Tibial artery (tissue), 4 donors: ENCODE measurements around the gene OGFOD2.
A peak's percentile ranks its signal among the peaks of the same experiment; 100 is the strongest.

Source experiments
- DNase-seq, 2 donors: peaks; one replicate each; pipeline ENCODE4 v3.0.0-alpha.2; 2019
- H3K27ac ChIP-seq, 2 donors: fragments of 200-600 bp; sonication (generic) in 1 of 2; 1 replicate in 1 of 2; 2 replicates in 1 of 2; pipeline ENCODE4 v1.5.1; 2018 to 2019; ENCODE audit warnings: mild to moderate bottlenecking in 1 of 2
- H3K27me3 ChIP-seq, 2 donors: fragments of 200-600 bp; sonication (generic) in 1 of 2; one replicate each; pipeline versions ENCODE4 v1.5.1 to v1.6.0; 2016 to 2019
- H3K36me3 ChIP-seq, 3 donors: fragments of 200-600 bp; sonication (generic) in 2 of 3; one replicate each; pipeline ENCODE4 v1.5.1; 2016 to 2019; ENCODE audit warnings: mild to moderate bottlenecking in 2 of 3
- H3K4me1 ChIP-seq, 4 donors: fragments of 200-600 bp; sonication (generic) in 2 of 4; 1 replicate in 3 of 4; 2 replicates in 1 of 4; pipeline ENCODE4 v1.5.1; 2016 to 2019
- H3K4me3 ChIP-seq, 2 donors: fragments of 200-600 bp; sonication (generic) in 1 of 2; 1 replicate in 1 of 2; 2 replicates in 1 of 2; pipeline ENCODE4 v1.5.1; 2018 to 2019; ENCODE audit warnings: mild to moderate bottlenecking in 2 of 2
- H3K9me3 ChIP-seq, 3 donors: fragments of 200-600 bp; sonication (generic) in 1 of 3; one replicate each; pipeline ENCODE4 v1.5.1; 2016 to 2019
- CTCF ChIP-seq, 2 experiments: fragments of 200-600 bp in 1 of 2; fragments of 450-650 bp in 1 of 2; IDR thresholded peaks; one replicate each; pipeline ENCODE4 v1.5.1; 2017 to 2019; ENCODE audit warnings: antibody characterized with exemption in 2 of 2, mild to moderate bottlenecking in 1 of 2, moderate library complexity in 1 of 2
- intact Hi-C: fragments of 100-400 bp; cut with DNase I; formaldehyde crosslinking; loops from one replicate; pipeline ENCODE4 v1.15.0; 2023; ENCODE audit warnings: low total_unique reads

Gene OGFOD2

GRCh38 chr12:122982963-122983788 is 8.1 kb downstream of the OGFOD2 start:
- intact Hi-C loops, result loop anchor here (10.0 kb wide), 1 partner anchor 162 kb away; no protein-coding TSS in a partner anchor
- Histone ChIP-seq H3K27me3 (no peaks in the 10 kb centered on the region), H3K4me3 (peak overlapping the region in 1 of 2 donors; percentile 6), H3K36me3 (peaks cover 0 to 50% (median 31%) of the 10 kb centered on the region in 3 donors), H3K27ac (peak overlapping the region; percentile 96 to 98), H3K4me1 (peaks cover 11 to 69% (median 63%) of the 10 kb centered on the region in 4 donors), H3K9me3 (no peaks in the 10 kb centered on the region)
- peak; percentile 18 to 67 for DNase-seq
- TF ChIP-seq CTCF (IDR thresholded peaks at IDR 0.05), result no peak

GRCh38 chr12:122983789-122984515 is 8.9 kb downstream of the OGFOD2 start:
- H3K9me3 ChIP-seq, result no peaks in the 10 kb centered on the region
- peak overlapping the region; percentile 7 to 24 for H3K4me3 ChIP-seq
- peak in 1 of 2 donors; percentile 87 for DNase-seq
- no peaks in the 10 kb centered on the region for H3K27me3 ChIP-seq
- H3K36me3 ChIP-seq, result peaks cover 0 to 53% (median 32%) of the 10 kb centered on the region in 3 donors
- TF ChIP-seq CTCF (IDR thresholded peaks at IDR 0.05), result no peak
- peaks cover 11 to 61% (median 58%) of the 10 kb centered on the region in 4 donors for H3K4me1 ChIP-seq
- peak overlapping the region; percentile 96 to 98 for H3K27ac ChIP-seq
- intact Hi-C loops, result loop anchor here (10.0 kb wide), 1 partner anchor 161 kb away; no protein-coding TSS in a partner anchor

GRCh38 chr12:122984612-122985337 is 9.7 kb downstream of the OGFOD2 start:
- Histone ChIP-seq H3K4me1 (peaks cover 11 to 53% (median 50%) of the 10 kb centered on the region in 4 donors), H3K36me3 (peaks cover 0 to 57% (median 32%) of the 10 kb centered on the region in 3 donors), H3K9me3 (no peaks in the 10 kb centered on the region), H3K27me3 (no peaks in the 10 kb centered on the region), H3K27ac (peak overlapping the region; percentile 96 to 98), H3K4me3 (peak overlapping the region; percentile 7 to 24)
- intact Hi-C loops, result loop anchor here (10.0 kb wide), 1 partner anchor 160 kb away; no protein-coding TSS in a partner anchor
- TF ChIP-seq CTCF (IDR thresholded peaks at IDR 0.05), result no peak
- DNase-seq, result no peak

GRCh38 chr12:122985338-122986257 is 10.6 kb downstream of the OGFOD2 start:
- intact Hi-C loops, result loop anchor here (10.0 kb wide), 1 partner anchor 159 kb away; no protein-coding TSS in a partner anchor
- Histone ChIP-seq H3K4me1 (peaks cover 11 to 47% (median 45%) of the 10 kb centered on the region in 4 donors), H3K4me3 (no peak overlapping the region), H3K9me3 (no peaks in the 10 kb centered on the region), H3K36me3 (peaks cover 0 to 62% (median 39%) of the 10 kb centered on the region in 3 donors), H3K27me3 (no peaks in the 10 kb centered on the region), H3K27ac (peak overlapping the region; percentile 96 to 98)
- no peak for DNase-seq
- no peak for TF ChIP-seq CTCF (IDR thresholded peaks at IDR 0.05)
